Thoracic aorta (tissue), 2 donors: ENCODE results near the gene SPOCK1. TPM values are rescaled to one million over a fixed set of nuclear protein-coding genes. Genes with fewer than 3 reads are reported as not detected.

Source experiments
- ATAC-seq: fragments of 150-250 bp; one replicate; pipeline ENCODE4 v1.8.0; 2017; ENCODE audit warnings: low read depth; ENCODE audit not compliant: insufficient number of reproducible peaks, low FRiP score
- DNase-seq: peaks from one replicate; pipeline ENCODE4 v3.0.0-alpha.2; 2020; ENCODE audit warnings: low spot score
- H3K27ac ChIP-seq, 2 donors: fragments of 200-600 bp; sonication (generic); 1 replicate in 1 of 2; 2 replicates in 1 of 2; pipeline ENCODE4 v1.5.1; 2016; ENCODE audit warnings: mild to moderate bottlenecking in 2 of 2, moderate library complexity in 2 of 2
- H3K27me3 ChIP-seq: fragments of 200-600 bp; sonication (generic); replicated peaks from 2 replicates; pipeline ENCODE4 v1.6.0; 2016; ENCODE audit warnings: mild to moderate bottlenecking; ENCODE audit not compliant: insufficient read depth
- H3K36me3 ChIP-seq: fragments of 200-600 bp; sonication (generic); one replicate; pipeline ENCODE4 v1.5.1; 2016
- H3K4me1 ChIP-seq, 2 donors: fragments of 200-600 bp; sonication (generic); 1 replicate in 1 of 2; 2 replicates in 1 of 2; pipeline versions ENCODE4 v1.5.1 to v1.6.0; 2016; ENCODE audit warnings: low read depth in 2 of 2, mild to moderate bottlenecking in 1 of 2; ENCODE audit not compliant: control insufficient read depth in 1 of 2
- H3K4me3 ChIP-seq: fragments of 200-600 bp; sonication (generic); 2 replicates; pipeline ENCODE4 v1.5.1; 2016; ENCODE audit warnings: mild to moderate bottlenecking
- H3K9me3 ChIP-seq: fragments of 200-600 bp; sonication (generic); 2 replicates; pipeline ENCODE4 v1.5.1; 2016
- CTCF ChIP-seq: fragments of 200-600 bp; sonication (generic); IDR thresholded peaks from one replicate; pipeline ENCODE4 v1.5.1; 2019; ENCODE audit warnings: antibody characterized with exemption
- total RNA-seq, 2 donors: library from RNA; depleted of rRNA; stranded (reverse); fragments of >200 nt; gene quantifications; one replicate each; pipeline versions ENCODE4 v1.1.0 to v1.2.3, GENCODE V29; 2016

Gene SPOCK1
- total RNA-seq, 2 donors from 2014 or later, result 25.2 to 43.2 TPM

GRCh38 chr5:137156180-137156579, 342.9 kb downstream of the SPOCK1 start:
- no peaks in the 10 kb centered on the region for H3K4me1 ChIP-seq
- ATAC-seq, result no peak
- H3K27me3 ChIP-seq, result no peaks in the 10 kb centered on the region
- H3K36me3 ChIP-seq, result no peaks in the 10 kb centered on the region
- DNase-seq, result no peak
- no peak for TF ChIP-seq CTCF
- no peak overlapping the region for H3K27ac ChIP-seq
- no peak overlapping the region for H3K4me3 ChIP-seq
- H3K9me3 ChIP-seq, result no peaks in the 10 kb centered on the region

- no peak for TF ChIP-seq CTCF
- ATAC-seq, result no peak
Measured at GRCh38 chr5:137155261-137156000, 343.7 kb downstream of the SPOCK1 start.

GRCh38 chr5:137152616-137153015, 346.5 kb downstream of the SPOCK1 start:
- H3K27ac ChIP-seq, result no peak overlapping the region
- TF ChIP-seq CTCF, result no peak
- H3K4me3 ChIP-seq, result no peak overlapping the region
- no peaks in the 10 kb centered on the region for H3K9me3 ChIP-seq
- no peaks in the 10 kb centered on the region for H3K27me3 ChIP-seq
- no peaks in the 10 kb centered on the region for H3K36me3 ChIP-seq
- H3K4me1 ChIP-seq, result no peaks in the 10 kb centered on the region
- ATAC-seq, result no peak
- no peak for DNase-seq

More at GRCh38 chr5:137155261-137156000, 343.7 kb downstream of the SPOCK1 start:
- no peak for DNase-seq
- no peaks in the 10 kb centered on the region for H3K4me1 ChIP-seq
- no peak overlapping the region for H3K4me3 ChIP-seq
- H3K9me3 ChIP-seq, result no peaks in the 10 kb centered on the region
- no peak overlapping the region for H3K27ac ChIP-seq
- no peaks in the 10 kb centered on the region for H3K36me3 ChIP-seq
- no peaks in the 10 kb centered on the region for H3K27me3 ChIP-seq

GRCh38 chr5:137148655-137149054, 350.5 kb downstream of the SPOCK1 start:
- no peak for TF ChIP-seq CTCF
- no peak for ATAC-seq
- DNase-seq, result no peak
- peaks cover 10 to 18% of the 10 kb centered on the region in 2 donors for H3K4me1 ChIP-seq
- no peaks in the 10 kb centered on the region for H3K9me3 ChIP-seq
- no peak overlapping the region for H3K4me3 ChIP-seq
- H3K27ac ChIP-seq, result no peak overlapping the region
- H3K36me3 ChIP-seq, result no peaks in the 10 kb centered on the region
- no peaks in the 10 kb centered on the region for H3K27me3 ChIP-seq

GRCh38 chr5:137148159-137148558, 351.0 kb downstream of the SPOCK1 start:
- no peak for ATAC-seq
- no peak for TF ChIP-seq CTCF
- H3K27me3 ChIP-seq, result no peaks in the 10 kb centered on the region
- peaks cover 15 to 22% of the 10 kb centered on the region in 2 donors for H3K4me1 ChIP-seq
- no peaks in the 10 kb centered on the region for H3K36me3 ChIP-seq
- no peak overlapping the region for H3K27ac ChIP-seq
- DNase-seq, result no peak
- no peak overlapping the region for H3K4me3 ChIP-seq
- H3K9me3 ChIP-seq, result no peaks in the 10 kb centered on the region
